HEK293 (cell line): ENCODE results near the gene DENND2A.
"Not testable (repeated sequence)": the region's sequence is repeated elsewhere in the genome, so short reads cannot be mapped to it uniquely, and the experiment has no call there.

ENCODE experiments used
- CTCF ChIA-PET: fragments of 350-600 bp; formaldehyde crosslinking; extraction: SDS; loops from one replicate; lab custom pipeline; 2021; ENCODE audit warnings: antibody characterized with exemption; lab: Yijun Ruan, JAX
- POLR2A ChIA-PET: fragments of 300-600 bp; formaldehyde crosslinking; extraction: SDS; loops from one replicate; lab custom pipeline; 2020; ENCODE audit warnings: antibody characterized with exemption, inconsistent platforms; lab: Yijun Ruan, JAX
- H3K27ac ChIP-seq: fragments of 200-500 bp; sonication (Bioruptor generic); 2 replicates; pipeline ENCODE4 v1.5.1; 2014; ENCODE audit warnings: low read depth, low read length, control low read depth, inconsistent platforms; ENCODE audit errors: extremely low read depth
- H3K36me3 ChIP-seq, 2 experiments: fragments of 200-500 bp in 1 of 2; sonication (Bioruptor generic) in 1 of 2; 1 replicate in 1 of 2; 2 replicates in 1 of 2; pipeline ENCODE4 v1.5.1; 2014 to 2017; ENCODE audit warnings: inconsistent platforms in 2 of 2, low read length in 2 of 2; ENCODE audit not compliant: control insufficient read depth in 2 of 2, insufficient read depth in 1 of 2
- H3K4me1 ChIP-seq: fragments of 200-500 bp; sonication (Bioruptor generic); 2 replicates; pipeline ENCODE4 v1.5.1; 2014; ENCODE audit warnings: mild to moderate bottlenecking, low read length, inconsistent platforms; ENCODE audit not compliant: control insufficient read depth, insufficient read depth
- H3K4me3 ChIP-seq: 2 replicates; pipeline ENCODE4 v1.5.1; 2011; ENCODE audit warnings: low read depth, mild to moderate bottlenecking, control low read depth, low read length, moderate library complexity
- H3K9me3 ChIP-seq: fragments of 200-500 bp; sonication (Bioruptor generic); 2 replicates; pipeline ENCODE4 v1.5.1; 2014; ENCODE audit warnings: low read depth, low read length, inconsistent platforms; ENCODE audit not compliant: control insufficient read depth, insufficient read depth
- KLF16 ChIP-seq: fragments of 450-650 bp; formaldehyde crosslinking; IDR thresholded peaks from 2 replicates; pipeline ENCODE4 v1.5.1; 2017; ENCODE audit warnings: missing biosample characterization, missing genetic modification characterization
- KLF8 ChIP-seq: fragments of 450-650 bp; formaldehyde crosslinking; IDR thresholded peaks from 2 replicates; pipeline ENCODE4 v1.5.1; 2016; ENCODE audit warnings: missing biosample characterization, missing genetic modification characterization
- MEIS1 ChIP-seq: sonication (generic); formaldehyde crosslinking; IDR thresholded peaks from 2 replicates; pipeline ENCODE4 v1.8.1; 2022; ENCODE audit warnings: missing genetic modification reagents, mild to moderate bottlenecking, borderline replicate concordance
- MZF1 ChIP-seq: fragments of 450-650 bp; formaldehyde crosslinking; IDR thresholded peaks from 2 replicates; pipeline ENCODE4 v1.5.1; 2017; ENCODE audit warnings: missing biosample characterization, missing genetic modification characterization, borderline replicate concordance
- OSR2 ChIP-seq: fragments of 450-650 bp; formaldehyde crosslinking; IDR thresholded peaks from 2 replicates; pipeline ENCODE4 v1.5.1; 2016; ENCODE audit warnings: missing biosample characterization, missing genetic modification characterization
- OVOL3 ChIP-seq: fragments of 450-650 bp; formaldehyde crosslinking; IDR thresholded peaks from 2 replicates; pipeline ENCODE4 v1.5.1; 2016; ENCODE audit warnings: missing biosample characterization, missing genetic modification characterization
- REPIN1 ChIP-seq: fragments of 450-650 bp; formaldehyde crosslinking; IDR thresholded peaks from 2 replicates; pipeline ENCODE4 v1.5.1; 2017; ENCODE audit warnings: missing biosample characterization, missing genetic modification characterization, low read depth
- SALL2 ChIP-seq: fragments of 450-650 bp; formaldehyde crosslinking; IDR thresholded peaks from 2 replicates; pipeline ENCODE4 v1.5.0; 2017; ENCODE audit warnings: missing biosample characterization, mild to moderate bottlenecking, missing genetic modification characterization, borderline replicate concordance
- YY1 ChIP-seq: fragments of 450-650 bp; formaldehyde crosslinking; IDR thresholded peaks from 2 replicates; pipeline ENCODE4 v1.5.1; 2018; ENCODE audit warnings: missing biosample characterization, missing genetic modification characterization
- ZNF114 ChIP-seq: fragments of 450-650 bp; formaldehyde crosslinking; IDR thresholded peaks from 2 replicates; pipeline ENCODE4 v1.5.0; 2017; ENCODE audit warnings: missing biosample characterization, missing genetic modification characterization
- ZNF16 ChIP-seq: fragments of 450-650 bp; formaldehyde crosslinking; IDR thresholded peaks from 2 replicates; pipeline ENCODE4 v1.5.1; 2016; ENCODE audit warnings: low read depth, missing biosample characterization, missing genetic modification characterization
- ZNF175 ChIP-seq: fragments of 450-650 bp; formaldehyde crosslinking; IDR thresholded peaks from 2 replicates; pipeline ENCODE4 v1.5.1; 2016; ENCODE audit warnings: missing biosample characterization, missing genetic modification characterization
- ZNF221 ChIP-seq: fragments of 450-650 bp; formaldehyde crosslinking; IDR thresholded peaks from 2 replicates; pipeline ENCODE4 v1.5.1; 2017; ENCODE audit warnings: missing biosample characterization, missing genetic modification characterization, borderline replicate concordance
- ZNF324 ChIP-seq: fragments of 450-650 bp; formaldehyde crosslinking; IDR thresholded peaks from 2 replicates; pipeline ENCODE4 v1.5.1; 2016; ENCODE audit warnings: missing biosample characterization, missing genetic modification characterization
- ZNF394 ChIP-seq: fragments of 450-650 bp; formaldehyde crosslinking; IDR thresholded peaks from 2 replicates; pipeline ENCODE4 v1.5.1; 2016; ENCODE audit warnings: missing biosample characterization, missing genetic modification characterization, mild to moderate bottlenecking, moderate library complexity, borderline replicate concordance
- ZNF510 ChIP-seq: fragments of 450-650 bp; formaldehyde crosslinking; IDR thresholded peaks from 2 replicates; pipeline ENCODE4 v1.5.1; 2018; ENCODE audit warnings: mild to moderate bottlenecking, missing genetic modification characterization, missing biosample characterization; ENCODE audit not compliant: insufficient replicate concordance
- ZNF530 ChIP-seq: fragments of 450-650 bp; formaldehyde crosslinking; IDR thresholded peaks from 2 replicates; pipeline ENCODE4 v1.5.1; 2016; ENCODE audit warnings: low read depth, missing biosample characterization, missing genetic modification characterization
- ZNF544 ChIP-seq: fragments of 450-650 bp; formaldehyde crosslinking; IDR thresholded peaks from 2 replicates; pipeline ENCODE4 v1.5.0; 2017; ENCODE audit warnings: missing biosample characterization, missing genetic modification characterization
- ZNF555 ChIP-seq: fragments of 450-650 bp; formaldehyde crosslinking; conservative IDR thresholded peaks from 2 replicates; pipeline ENCODE4 v1.5.1; 2017; ENCODE audit warnings: missing biosample characterization, mild to moderate bottlenecking, missing genetic modification characterization, inconsistent platforms
- ZNF600 ChIP-seq: fragments of 450-650 bp; formaldehyde crosslinking; IDR thresholded peaks from 2 replicates; pipeline ENCODE4 v1.5.1; 2016; ENCODE audit warnings: missing biosample characterization, missing genetic modification characterization
- ZXDB ChIP-seq: fragments of 450-650 bp; formaldehyde crosslinking; IDR thresholded peaks from 2 replicates; pipeline ENCODE4 v1.5.1; 2016; ENCODE audit warnings: missing biosample characterization, missing genetic modification characterization
- TF ChIP-seq, protein P1 (sequence below): fragments of 450-650 bp; formaldehyde crosslinking; IDR thresholded peaks from 2 replicates; pipeline ENCODE4 v1.5.1; 2016; ENCODE audit warnings: missing biosample characterization, missing genetic modification characterization

The DENND2A gene

DNA sequence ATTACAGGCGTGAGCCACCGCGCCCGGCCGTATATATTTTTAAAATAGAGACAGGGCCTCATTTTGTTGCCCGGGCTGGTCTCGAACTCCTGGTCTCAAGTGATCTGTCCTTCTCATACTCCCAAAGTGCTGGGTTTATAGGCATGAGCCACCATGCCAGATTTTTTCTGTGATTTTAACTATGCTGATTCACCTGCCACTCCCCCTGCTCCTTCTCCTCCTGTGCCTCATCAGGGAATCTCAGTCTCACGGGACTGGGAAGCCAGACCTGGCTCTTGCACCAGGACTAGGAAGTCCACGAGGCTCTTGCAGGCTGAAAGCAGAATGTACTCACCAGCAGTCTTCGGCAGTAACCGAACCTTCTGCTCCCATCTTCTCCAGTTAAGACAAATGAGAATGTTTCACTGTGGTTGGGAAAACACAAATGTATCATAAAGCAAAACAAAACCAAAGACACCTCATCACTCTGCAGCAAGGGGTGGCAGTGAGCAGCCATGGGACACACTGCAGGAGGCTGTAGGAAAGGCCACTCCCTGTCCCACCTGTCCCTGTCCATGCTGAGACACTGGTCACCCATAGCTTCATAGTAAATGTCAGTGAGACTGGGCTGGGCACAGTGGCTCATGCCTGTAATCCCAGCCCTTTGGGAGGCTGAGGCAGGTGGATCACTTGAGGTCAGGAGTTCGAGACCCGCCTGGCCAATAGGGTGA, 82.6 kb downstream of the DENND2A start:
- H3K27ac ChIP-seq = no peak overlapping the region

DNA sequence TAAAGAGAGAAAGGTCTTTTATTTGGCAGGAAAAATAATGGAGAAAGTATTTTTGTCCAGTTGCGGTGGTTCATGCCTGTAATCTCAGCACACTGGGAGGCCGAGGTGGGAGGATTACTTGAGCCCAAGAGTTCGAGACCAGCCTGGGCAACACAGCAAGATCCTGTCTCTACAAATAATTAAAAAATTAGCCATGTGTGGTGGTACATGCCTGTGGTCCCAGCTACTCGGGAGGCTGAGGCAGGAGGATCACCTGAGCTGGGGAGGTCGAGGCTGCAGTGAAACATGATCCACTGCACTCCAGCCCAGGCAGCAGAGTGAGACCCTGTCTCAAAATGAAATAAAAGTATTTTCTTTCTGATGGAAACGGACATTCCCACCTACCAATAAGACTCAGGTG, 83.5 kb downstream of the DENND2A start:
- no peaks in the 10 kb centered on the region for H3K4me1 ChIP-seq
- CTCF ChIA-PET = no interaction called here
- H3K9me3 ChIP-seq = no peaks in the 10 kb centered on the region
- no peak overlapping the region for H3K4me3 ChIP-seq
- TF ChIP-seq ZNF221 (tag by site-specific recombination) (no peak), ZNF16 (no peak), OSR2 (tag by site-specific recombination) (no peak), ZNF530 (tag by site-specific recombination) (no peak), KLF16 (no peak), YY1 (tag by site-specific recombination) (no peak), KLF8 (tag by site-specific recombination) (no peak)
- TF ChIP-seq, all 188 proteins: peak for 0
- no peak overlapping the region for H3K27ac ChIP-seq
- POLR2A ChIA-PET = no interaction called here
- peaks cover 0 to 4% of the 10 kb centered on the region in 2 experiments; a peak in 1 of 3 replicates for H3K36me3 ChIP-seq

More for the DNA sequence above, 82.6 kb downstream of the DENND2A start:
- no peak for TF ChIP-seq ZNF394 (tag by site-specific recombination)
- TF ChIP-seq MEIS1 (CRISPR knock-in tag) = no peak
- no peak for TF ChIP-seq ZNF175
- no peak for TF ChIP-seq ZNF555 (tag by site-specific recombination)
- TF ChIP-seq SALL2 (tag by site-specific recombination) = no peak
- no peak for TF ChIP-seq REPIN1 (tag by site-specific recombination)
- TF ChIP-seq ZNF324 (tag by site-specific recombination) = no peak
- TF ChIP-seq ZNF544 = no peak
- no peak for TF ChIP-seq OVOL3
- no peak for TF ChIP-seq ZNF600
- TF ChIP-seq ZNF114 (tag by site-specific recombination) = no peak
- TF ChIP-seq, protein P1, sequence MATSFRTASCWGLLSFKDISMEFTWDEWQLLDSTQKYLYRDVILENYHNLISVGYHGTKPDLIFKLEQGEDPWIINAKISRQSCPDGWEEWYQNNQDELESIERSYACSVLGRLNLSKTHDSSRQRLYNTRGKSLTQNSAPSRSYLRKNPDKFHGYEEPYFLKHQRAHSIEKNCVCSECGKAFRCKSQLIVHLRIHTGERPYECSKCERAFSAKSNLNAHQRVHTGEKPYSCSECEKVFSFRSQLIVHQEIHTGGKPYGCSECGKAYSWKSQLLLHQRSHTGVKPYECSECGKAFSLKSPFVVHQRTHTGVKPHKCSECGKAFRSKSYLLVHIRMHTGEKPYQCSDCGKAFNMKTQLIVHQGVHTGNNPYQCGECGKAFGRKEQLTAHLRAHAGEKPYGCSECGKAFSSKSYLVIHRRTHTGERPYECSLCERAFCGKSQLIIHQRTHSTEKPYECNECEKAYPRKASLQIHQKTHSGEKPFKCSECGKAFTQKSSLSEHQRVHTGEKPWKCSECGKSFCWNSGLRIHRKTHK = no peak
- TF ChIP-seq MZF1 (tag by site-specific recombination) = no peak
- no peak for TF ChIP-seq ZNF510
- TF ChIP-seq ZXDB (tag by site-specific recombination) = no peak
- Histone ChIP-seq H3K4me1 (no peaks in the 10 kb centered on the region), H3K36me3 (peaks cover 0 to 4% of the 10 kb centered on the region in 2 experiments; a peak in 1 of 3 replicates), H3K4me3 (no peak overlapping the region), H3K9me3 (no peaks in the 10 kb centered on the region)
- ChIA-PET CTCF (no interaction called here), POLR2A (no interaction called here)

DNA sequence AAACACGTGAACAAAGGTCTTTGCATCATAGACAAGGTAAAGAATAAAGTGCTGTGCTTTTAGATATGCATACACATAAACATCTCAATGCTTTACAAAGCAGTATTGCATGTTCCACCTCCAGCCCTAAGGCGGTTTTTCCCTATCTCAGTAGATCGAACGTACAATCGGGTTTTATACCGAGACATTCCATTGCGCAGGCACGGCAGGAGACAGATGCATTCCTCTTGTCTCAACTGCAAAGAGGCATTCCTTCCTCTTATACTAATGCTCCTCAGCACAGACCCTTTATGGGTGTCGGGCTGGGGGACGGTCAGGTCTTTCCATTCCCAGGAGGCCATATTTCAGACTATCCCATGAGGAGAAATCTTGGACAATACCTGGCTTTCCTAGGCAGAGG, 87.4 kb downstream of the DENND2A start:
- CTCF ChIA-PET = interaction anchor here (0.6 kb wide), 1 partner anchor 21 kb away, joined by 3 read pairs; no protein-coding TSS in a partner anchor

More for the DNA sequence above, 87.4 kb downstream of the DENND2A start:
- H3K27ac ChIP-seq, H3K9me3 ChIP-seq, H3K4me3 ChIP-seq, POLR2A ChIA-PET, H3K4me1 ChIP-seq, H3K36me3 ChIP-seq: not testable (repeated sequence)
